Femur (tissue), 1 donor: ENCODE measurements around the gene CDKL5.

Experiments used
- DNase-seq: peaks from one replicate; pipeline ENCODE4 v3.0.0-alpha.2; 2017

CDKL5 gene

GRCh38 chrX:18461431-18461830, 36.0 kb downstream of the CDKL5 start:
- no peak for DNase-seq

- DNase-seq: no peak
Measured at GRCh38 chrX:18464499-18464898, 39.1 kb downstream of the CDKL5 start.

GRCh38 chrX:18465051-18465450, 39.6 kb downstream of the CDKL5 start:
- DNase-seq: no peak

- no peak for DNase-seq
Measured at GRCh38 chrX:18468599-18468998, 43.2 kb downstream of the CDKL5 start.

DNA sequence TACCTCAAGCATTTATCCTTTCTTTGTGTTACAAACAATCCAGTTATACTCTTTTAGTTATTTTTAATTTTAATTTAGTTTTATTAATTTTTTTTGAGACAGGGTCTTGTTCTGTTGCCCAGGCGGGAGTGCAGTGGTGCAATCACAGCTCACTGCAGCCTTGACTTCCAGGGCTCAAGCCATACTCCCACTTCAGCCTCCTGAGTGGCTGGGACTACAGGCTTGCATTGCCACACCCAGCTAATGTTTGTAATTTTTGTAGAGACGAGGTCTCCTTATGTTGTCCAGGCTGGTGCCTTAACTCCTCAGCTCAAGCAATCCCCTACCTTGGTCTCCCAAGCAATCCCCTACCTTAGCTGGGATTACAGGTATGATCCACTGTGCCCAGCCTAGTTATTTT, 45.9 kb downstream of the CDKL5 start:
- no peak for DNase-seq

- no peak for DNase-seq
Measured at GRCh38 chrX:18490806-18491555, 65.6 kb downstream of the CDKL5 start.

DNA sequence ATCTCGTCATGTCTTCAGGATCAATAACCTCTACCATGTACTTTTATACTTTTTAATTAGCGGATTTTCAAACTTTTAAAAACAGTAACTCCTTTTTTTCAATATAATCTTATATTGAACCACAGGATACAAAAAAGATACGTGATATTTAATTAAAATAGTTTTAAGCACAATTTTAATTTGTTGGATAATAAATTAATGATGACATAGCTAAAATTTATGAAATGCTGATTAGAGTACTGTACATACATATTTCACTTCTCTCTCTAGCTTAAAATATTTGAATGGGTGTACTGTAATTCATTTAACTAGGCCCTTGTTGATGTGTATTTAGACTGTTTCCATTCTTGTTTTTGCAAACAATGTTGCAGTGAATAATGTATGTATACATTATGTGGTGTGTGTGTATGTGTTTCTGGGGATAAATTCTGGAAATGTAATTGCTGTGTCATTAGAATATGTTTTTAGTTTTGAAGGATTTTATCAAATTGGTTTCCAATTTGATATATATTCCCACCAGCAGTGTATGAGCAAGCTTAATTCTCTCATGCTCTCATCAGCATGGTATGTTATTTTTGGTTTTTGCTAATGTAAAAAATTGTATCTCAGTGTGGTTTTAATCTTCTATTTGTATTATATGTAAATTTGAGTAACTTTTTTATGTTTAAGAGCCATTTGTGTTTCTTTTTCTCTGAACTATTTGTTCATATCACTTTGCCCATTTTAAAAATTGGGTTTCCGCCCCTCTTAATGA, 66.4 kb downstream of the CDKL5 start:
- no peak for DNase-seq

DNA sequence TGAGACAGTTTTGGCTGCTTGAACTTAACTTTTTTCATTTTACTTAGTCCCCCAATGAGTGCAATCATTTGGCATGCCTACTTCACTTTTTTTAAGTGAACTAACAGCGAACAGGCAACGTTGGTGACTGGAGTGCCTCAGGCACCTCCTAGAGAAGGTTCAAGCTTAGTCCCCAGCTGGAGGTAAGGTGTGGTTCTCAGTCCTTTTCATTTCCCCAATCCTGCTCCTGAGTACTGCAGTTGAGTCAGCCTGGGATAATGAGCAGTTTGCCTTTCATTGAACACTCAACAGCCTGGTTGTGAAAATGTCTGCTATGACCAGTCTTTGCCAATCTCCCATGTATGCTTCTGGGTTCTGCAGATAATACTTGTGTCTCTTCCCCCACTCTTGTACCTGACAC, 109.5 kb downstream of the CDKL5 start:
- DNase-seq: no peak

- no peak for DNase-seq
Measured at GRCh38 chrX:18537068-18537467, 111.7 kb downstream of the CDKL5 start.

- DNase-seq: no peak
Measured at GRCh38 chrX:18537524-18537923, 112.1 kb downstream of the CDKL5 start.

GRCh38 chrX:18542131-18542530, 116.7 kb downstream of the CDKL5 start:
- DNase-seq: no peak

GRCh38 chrX:18542905-18543304, 117.5 kb downstream of the CDKL5 start:
- peak; percentile 43 for DNase-seq

- DNase-seq: no peak
Measured at GRCh38 chrX:18543738-18544137, 118.3 kb downstream of the CDKL5 start.

GRCh38 chrX:18545771-18546170, 120.4 kb downstream of the CDKL5 start:
- DNase-seq: no peak

- no peak for DNase-seq
Measured at GRCh38 chrX:18548996-18549395, 123.6 kb downstream of the CDKL5 start.

DNA sequence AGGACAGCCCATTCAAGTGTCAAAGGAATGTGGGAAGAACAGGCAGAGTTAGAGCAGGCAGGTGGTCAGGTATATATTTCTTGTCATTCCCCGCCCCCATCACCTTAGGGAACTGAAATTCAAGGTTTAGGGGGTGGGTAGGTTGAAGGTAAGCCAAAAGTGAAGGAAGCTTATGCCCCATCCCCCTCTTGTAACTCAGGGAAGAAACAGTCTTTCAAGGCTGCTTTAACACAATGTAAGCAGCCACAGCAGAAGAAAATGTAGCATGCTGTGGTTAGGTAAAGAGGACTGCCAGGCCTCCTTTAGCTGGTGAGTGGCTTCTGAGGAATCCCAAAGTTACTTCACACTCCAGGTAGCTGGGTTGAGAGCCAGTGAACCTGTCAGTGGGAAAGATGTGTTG, 124.2 kb downstream of the CDKL5 start:
- DNase-seq: no peak

DNA sequence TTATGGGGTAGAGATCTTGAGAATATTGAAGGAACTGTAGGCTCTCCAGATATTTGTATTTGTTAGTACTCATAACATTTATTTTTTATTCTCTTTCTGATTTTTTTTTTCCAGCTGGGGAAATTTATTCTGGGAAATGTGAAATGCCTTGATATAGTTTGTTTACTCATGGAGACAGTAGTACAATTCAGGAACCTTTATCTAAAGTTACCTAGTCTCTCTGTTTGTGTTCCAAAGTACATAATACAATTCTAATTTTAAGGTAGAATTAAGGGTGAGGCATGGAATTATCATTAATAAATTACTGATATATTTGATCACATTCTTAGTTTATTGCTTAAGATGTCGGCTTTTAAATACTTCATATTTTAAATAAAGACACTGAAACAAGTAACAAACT, 132.5 kb downstream of the CDKL5 start:
- no peak for DNase-seq

DNA sequence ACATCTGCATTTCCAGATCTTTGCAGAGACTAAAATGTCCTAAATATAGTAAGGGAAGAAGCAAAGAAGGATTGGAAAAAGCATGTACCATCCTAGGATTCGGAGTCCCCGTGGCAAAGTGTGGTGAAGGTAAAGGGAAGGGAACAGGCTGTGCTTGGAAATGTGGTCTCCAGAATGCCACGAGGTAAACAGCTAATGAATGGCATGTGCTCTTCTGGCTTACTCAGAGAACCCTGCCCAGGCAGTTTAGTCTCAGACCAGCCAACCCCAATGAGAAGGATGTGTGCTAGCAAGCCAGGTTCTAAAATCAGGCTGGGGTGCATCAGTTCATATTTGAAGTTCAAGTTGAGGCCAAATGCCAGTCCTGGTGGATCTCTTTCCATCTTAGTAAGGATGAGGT, 133.4 kb downstream of the CDKL5 start:
- no peak for DNase-seq

GRCh38 chrX:18561020-18561419, 135.6 kb downstream of the CDKL5 start:
- no peak for DNase-seq

GRCh38 chrX:18565727-18566126, 140.3 kb downstream of the CDKL5 start:
- no peak for DNase-seq

DNA sequence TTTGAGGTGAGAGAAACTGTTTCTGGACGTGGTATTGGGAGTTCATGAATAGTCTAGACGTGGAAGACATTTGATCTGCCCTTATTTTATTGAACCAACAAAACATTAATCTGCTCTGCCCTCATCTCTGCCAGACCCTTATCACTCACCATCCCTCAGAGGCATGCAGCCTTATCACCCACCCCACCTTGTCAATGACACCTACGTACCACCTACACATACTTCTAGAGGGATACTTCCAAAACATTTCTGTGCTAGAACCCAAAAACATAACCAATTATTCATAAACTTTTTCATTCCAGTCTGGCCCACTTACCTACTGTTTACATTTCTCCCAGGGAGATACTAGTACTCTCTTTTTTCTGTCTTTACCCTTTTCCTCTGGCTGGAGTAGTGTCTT, 141.3 kb downstream of the CDKL5 start:
- no peak for DNase-seq

DNA sequence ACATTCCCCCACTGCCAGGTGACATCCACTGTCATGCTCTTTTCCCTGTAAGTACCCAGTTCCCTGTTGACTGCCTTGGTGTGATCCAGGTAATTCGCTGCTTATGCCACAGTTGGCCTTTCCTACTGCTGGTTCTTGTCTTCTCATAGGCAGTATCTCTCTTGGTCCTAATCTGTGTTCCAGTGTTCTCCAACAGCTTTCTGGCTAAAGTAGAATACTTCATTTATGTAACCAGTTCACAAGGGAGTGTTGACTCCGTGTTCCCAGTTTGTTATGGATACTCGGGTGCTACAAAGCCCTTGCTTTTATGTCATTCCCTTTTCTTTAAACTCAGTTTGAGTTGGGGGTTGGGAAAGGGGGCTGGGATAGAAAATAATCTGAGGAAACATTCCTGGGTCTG, 148.1 kb downstream of the CDKL5 start:
- DNase-seq: no peak

DNA sequence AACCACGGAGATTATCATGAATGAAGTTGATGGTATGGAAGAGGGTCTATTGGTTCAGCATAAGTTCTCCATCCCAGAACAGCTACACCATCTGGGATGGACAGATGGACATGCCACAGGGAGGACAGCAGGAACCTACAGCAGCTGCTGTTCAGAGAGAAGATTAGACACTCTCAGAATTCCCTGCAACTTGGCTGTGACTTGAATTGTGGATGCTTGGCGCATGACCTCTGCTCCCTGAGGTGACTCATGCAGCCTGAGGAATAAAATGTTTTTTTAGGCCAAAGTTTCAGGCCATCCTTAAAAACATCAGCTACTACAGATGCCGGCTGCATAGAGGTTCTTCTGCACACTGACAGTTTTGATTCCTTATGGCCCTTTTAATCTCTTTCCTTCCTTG, 149.2 kb downstream of the CDKL5 start:
- no peak for DNase-seq

DNA sequence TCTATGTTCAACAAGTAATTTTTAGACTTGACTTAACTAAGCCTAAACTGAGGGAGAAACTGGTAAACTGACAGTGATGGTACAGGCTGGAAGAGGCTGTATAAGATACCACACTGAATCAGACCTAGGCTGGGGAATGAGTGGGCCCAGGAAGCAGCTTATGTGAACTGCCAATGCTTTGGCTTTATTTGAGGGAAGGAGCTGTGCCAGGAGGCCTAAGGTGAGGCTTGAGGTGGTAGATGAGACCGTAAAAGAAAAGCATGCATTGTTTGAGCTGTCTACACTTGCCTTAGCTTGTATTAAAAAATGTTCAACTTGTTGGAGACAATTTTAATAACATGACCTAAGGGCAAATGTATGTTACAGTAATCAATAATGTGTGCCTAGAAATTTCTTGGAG, 150.3 kb downstream of the CDKL5 start:
- DNase-seq: no peak

DNA sequence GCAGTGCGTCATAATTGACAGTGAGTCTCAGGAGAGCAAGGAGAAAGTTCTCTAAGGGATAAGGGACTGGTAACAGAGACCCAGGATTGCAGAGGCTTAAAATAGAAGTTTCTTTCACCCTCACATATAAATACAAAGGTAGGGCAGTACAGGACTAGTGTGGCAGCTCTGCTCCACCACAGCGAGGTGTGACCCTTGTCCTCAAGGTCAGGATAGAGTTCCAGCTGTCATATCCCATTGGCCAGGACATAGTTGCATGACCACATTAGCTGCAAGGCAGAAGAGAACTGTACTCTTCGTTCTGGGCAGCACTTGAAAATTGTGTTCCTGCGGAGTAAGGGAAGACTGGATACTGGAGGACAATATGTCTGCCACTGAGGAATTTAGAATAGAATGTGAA, 152.0 kb downstream of the CDKL5 start:
- DNase-seq: no peak
